Iris pigment epithelial cell (primary cell): ENCODE results near the gene WWC1.
A peak's percentile ranks its signal among the peaks of the same experiment; 100 is the strongest.

ENCODE experiments used
- DNase-seq: peaks from one replicate; pipeline ENCODE4 v3.0.0-alpha.2; 2011; ENCODE audit warnings: low read depth

WWC1 gene

DNA sequence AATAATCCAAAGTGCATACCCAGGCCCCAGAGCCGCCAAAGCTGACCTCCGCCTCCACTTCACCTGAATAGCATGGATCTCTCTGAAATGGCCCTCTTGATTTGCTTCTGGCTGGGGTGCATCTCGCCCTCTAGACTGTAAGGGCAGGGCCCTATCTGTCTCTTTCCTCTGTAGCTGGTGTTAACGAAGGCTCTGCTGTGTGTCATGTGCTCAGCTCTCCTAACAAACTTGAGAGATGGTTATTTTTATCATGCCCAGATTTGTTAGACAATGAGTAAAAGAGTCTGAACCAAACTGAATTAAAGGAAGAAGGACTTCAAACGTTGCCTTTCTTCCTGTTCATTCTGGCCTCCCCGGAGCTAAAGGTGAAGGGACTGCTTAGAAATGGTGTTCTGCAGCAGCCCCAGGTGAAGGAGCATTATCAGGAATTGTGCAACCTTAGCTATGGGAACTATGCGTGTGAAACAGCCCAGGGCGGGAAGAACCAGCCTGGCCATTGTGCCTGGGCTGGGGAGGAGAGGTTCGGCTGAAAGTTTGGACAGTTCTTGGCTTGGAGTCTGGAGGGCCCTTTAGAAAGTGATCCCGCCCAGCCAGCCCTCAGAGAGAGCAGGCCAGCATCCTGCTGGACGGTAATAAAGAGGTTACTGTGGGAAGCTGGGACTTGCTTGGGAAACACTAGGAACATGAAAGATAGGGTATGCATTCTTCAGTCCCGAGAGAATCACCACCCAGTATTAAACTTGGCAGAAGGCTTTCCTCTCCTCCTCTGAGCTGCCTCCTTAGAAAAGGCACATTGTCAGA, 73.5 kb downstream of the WWC1 start:
- peak; percentile 11 for DNase-seq

- DNase-seq: peak; percentile 35
Measured at GRCh38 chr5:168365581-168366081, 74.2 kb downstream of the WWC1 start.

DNA sequence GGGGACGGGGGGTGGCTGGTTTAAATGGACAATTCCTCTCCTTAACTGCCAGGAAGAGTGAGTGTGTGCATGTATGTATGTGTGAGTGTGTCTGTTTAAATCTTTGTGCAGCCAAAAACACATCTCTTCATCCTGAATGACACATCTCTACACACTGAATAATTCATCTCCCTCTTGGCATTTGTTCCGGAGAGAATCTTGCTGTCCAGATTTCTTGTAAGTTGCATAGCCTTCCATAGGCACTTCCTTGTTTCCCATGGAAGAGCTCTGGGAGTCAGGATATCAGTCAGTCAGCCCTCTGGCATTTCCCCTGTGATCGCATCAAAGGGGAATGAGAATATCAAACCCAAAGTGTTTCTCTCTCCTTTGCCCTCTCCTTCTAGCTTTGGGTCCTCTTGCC, 74.7 kb downstream of the WWC1 start:
- DNase-seq: peak; percentile 44

DNA sequence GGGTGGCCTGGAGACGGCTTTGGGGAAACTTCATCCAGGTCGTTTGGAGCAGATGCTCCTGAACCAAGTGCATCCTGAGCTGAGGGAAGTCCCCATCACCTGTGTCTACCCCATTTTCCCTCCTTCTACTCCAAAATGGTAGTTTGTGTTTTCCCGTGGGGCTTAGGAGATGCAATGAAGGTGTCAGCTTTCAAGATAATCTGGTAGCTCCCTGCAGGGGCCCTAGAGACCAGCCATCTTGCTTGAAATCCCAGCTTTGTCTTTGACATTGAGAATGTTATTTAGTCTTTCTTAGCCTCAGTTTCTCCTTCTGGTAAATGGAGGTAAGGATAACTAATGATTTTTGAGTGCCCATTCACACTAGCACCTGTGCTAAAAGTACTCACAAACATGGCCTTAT, 77.4 kb downstream of the WWC1 start:
- no peak for DNase-seq

DNA sequence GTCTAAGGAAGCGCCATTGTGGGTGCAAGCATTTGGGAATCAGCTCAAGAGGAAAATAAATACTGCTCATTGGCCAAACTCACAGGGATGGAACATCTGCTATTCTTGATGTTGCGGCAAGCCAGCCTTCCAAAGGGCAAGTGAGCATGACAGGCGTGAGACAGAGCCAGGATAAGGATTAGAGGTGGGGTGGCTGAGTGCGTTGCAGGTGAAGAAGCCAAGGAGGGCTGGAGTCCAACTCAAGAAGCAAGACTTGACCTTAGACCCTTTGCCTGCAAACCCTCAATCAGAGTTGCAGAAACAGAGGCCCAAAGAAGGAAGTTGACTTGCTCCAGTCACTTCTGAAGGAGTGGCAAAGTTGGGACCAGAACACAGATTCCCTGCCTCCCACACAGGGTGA, 79.4 kb downstream of the WWC1 start:
- no peak for DNase-seq

- no peak for DNase-seq
Measured at GRCh38 chr5:168372356-168372946, 81.0 kb downstream of the WWC1 start.

DNA sequence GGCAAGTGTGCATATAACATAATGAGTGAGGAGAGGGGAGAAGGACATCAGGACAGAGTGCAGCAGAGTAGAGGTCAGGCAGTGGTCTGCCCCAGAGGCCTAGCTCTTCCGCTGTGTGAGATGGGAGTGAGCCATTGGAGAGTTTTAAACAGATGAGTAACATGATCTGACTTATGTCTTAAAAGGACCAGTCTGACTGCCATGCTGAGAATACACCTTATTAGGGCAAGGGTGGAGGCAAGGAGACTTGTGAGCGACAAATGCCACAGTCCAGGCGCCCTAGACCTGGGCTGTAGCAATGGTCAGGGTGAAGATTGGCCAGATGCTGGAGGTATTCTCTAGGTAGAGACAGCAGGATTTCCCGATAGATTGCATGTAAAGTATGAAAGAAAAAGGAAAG, 83.1 kb downstream of the WWC1 start:
- no peak for DNase-seq

DNA sequence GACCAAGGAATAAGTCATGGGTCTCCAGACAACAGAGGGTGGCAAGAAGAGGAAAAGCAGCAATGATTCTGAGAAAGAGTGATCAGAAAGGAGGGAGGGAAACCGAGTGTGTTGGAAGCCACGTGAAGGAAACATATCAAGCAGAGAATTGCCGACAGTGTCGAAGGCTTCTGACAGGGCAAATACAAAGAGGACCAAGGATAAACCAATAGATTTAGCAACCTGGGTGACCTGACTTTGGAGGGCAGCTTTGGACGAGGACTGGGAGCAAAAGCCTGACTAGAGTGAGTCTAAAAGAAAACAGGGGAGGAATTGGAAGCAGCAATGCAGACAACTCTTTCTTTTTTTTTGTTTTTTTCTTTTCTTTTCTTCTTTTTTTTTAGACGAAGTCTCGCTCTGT, 83.8 kb downstream of the WWC1 start:
- no peak for DNase-seq

GRCh38 chr5:168377525-168377924, 86.1 kb downstream of the WWC1 start:
- no peak for DNase-seq

- DNase-seq: no peak
Measured at GRCh38 chr5:168378741-168379140, 87.3 kb downstream of the WWC1 start.

GRCh38 chr5:168382421-168382820, 91.0 kb downstream of the WWC1 start:
- DNase-seq: no peak

DNA sequence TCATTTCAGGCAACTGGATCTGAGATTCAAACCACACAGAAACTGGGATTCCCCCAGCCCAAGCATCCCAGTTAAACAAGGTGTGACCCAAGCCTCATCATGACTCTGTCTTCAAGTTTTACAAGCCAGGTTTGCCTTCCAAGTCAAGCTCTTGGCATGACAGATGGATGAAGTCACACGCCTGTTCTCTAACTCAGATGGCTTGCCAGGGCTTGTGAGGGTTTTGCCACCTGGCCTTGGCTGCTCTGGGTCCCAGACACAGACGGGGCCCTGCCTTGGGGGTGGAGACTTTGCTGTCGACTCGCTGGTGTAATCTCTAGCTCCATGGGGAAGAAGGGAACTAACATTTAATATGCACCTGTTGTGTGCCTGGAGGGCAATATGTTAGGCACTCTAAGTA, 99.0 kb downstream of the WWC1 start:
- no peak for DNase-seq

- no peak for DNase-seq
Measured at GRCh38 chr5:168393773-168394172, 102.3 kb downstream of the WWC1 start.

DNA sequence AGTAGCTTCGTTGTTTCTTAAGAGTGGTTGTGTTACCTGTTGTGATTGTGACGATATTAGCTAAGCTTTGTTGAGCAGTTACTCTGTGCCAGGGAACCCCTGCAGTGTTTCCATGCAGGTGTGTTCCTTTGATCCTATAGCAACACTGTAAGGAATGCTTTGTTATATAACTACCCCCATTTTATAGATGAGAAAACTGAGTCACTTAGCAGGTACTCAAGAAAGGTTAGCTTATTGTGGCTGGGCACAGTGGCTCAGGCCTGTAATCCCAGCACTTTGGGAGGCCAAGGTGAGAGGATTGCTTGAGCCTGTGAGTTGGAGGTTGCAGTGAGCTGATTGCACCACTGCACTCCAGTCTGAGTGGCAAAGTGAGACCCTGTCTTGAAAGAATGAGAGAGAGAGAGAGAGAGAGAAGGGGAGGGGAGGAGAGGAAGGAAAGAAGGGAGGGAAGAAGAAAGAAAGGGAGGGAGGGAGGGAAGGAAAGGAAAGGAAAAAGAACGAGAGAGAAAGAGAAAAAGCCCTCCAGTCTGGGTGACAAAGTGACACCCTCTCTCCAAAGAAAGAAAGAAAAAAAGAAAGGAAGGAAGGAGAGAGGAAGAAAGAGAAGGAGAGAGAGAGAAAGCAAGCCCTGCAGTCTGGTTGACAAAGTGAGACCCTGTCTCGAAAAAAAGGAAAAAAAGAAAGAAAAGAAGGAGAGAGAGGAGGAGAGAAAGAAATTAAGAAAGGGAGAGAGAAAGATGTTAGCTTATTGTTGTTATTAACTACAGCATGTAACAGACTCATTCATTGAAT, 109.2 kb downstream of the WWC1 start:
- DNase-seq: no peak

GRCh38 chr5:168401226-168401625, 109.8 kb downstream of the WWC1 start:
- DNase-seq: no peak

DNA sequence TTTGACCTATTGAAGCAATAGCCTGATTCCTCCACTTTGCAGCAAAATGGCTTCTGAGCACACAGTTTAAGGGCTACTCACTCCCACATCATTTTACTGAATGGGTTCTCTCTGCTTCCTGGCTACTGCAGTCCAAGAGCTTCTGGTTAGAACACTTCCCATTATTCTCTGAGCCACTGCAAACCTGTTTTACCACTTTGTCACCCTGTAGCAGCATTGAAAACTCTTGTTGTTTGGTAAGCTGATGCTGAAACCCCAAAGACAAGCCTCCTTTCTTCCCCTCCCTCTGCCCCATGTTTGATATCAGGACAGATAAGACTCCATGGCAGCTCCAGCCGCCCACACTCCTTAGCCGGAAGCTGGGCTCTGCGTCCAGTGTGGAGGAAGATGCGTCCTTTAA, 110.4 kb downstream of the WWC1 start:
- DNase-seq: no peak

GRCh38 chr5:168404365-168404764, 112.9 kb downstream of the WWC1 start:
- DNase-seq: peak; percentile 93

GRCh38 chr5:168407211-168407610, 115.8 kb downstream of the WWC1 start:
- peak; percentile 25 for DNase-seq

DNA sequence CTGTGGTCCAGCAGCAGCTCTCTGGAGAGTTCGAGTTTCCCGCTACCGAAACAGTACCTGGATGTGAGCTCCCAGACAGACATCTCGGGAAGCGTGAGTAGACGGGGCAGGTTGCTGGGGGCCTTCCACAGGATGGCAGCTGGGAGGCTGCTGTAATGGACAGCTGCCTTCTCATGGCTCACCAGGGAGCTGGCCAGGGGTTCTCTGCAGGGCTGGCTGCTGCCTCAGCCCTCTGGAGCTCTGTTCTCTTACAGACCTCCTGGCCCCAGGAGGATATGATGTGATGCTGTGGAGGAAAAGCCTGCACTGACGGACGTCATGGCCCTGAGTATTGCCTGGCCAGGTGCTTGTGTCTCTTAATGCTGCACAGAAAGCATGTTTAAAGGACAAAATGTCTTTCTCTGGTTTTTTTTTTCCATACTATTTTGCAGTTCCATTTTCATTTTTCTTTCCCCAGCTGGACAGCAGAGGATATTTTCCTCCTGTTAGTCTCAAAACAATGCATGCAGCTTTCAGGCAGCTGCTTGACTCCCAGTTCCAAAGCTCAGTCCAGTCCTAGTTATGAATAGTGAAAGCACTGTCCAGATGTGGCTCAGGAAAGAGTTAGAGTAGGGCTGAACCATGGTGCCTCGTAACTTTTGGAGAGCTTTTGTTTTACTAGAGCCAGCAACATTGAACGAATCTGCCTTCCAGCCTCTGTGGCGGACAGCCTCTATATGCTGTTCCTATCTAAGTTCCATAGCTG, 117.3 kb downstream of the WWC1 start:
- DNase-seq: peak; percentile 14

GRCh38 chr5:168409591-168410458, 118.4 kb downstream of the WWC1 start:
- peak; percentile 87 for DNase-seq

DNA sequence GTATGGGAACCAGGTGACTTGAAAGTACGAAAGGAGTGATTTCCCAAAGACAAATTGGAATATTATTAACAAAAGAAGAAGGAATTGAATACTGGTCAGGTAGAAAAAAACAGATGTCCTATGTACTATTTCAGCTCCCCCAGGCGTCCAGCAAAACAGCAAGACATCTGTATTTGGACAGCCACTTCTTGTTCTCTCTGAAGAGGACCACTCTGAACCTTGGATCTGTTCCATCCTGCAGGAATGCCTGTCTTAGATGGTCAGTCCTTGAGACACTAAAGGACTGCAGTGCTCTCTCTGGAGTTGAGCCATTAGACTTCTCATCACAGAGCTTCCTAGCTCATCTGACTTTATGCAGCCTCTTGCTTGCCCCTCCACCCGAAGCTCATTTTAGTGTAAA, 120.4 kb downstream of the WWC1 start:
- no peak for DNase-seq
